Ammon's horn (tissue), 1 donor: ENCODE data around the gene DACH1.
A peak's percentile ranks its signal among the peaks of the same experiment; 100 is the strongest.
"Not testable (repeated sequence)": the region's sequence is repeated elsewhere in the genome, so short reads cannot be mapped to it uniquely, and the experiment has no call there.

Experiments
- DNase-seq: peaks from one replicate; pipeline ENCODE4 v3.0.0-alpha.2; 2016; ENCODE audit warnings: low spot score

Gene DACH1

DNA sequence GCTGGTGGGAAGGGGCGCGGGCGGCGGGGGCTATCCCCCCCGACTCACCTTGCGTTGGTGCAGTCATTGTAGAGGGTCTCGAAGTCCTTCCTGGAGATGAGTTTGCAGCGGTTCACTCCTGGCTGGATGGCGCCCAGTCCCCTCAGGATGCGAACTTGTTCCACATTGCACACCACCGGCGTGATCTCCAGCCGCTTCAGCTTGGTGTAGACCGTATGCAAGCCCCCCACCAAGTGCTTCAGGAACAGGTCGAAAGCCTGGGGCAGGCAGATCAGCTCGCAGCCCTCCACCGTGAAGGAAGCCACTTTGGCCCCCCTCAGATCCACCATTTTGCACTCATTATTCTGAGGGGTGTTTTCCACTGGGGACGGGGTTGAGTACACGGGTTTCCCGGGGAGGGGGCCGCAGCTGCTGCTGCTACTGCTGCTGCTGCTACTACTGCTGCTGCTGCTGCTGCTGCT is 1.1 kb downstream of the DACH1 start:
- DNase-seq: no peak

DNA sequence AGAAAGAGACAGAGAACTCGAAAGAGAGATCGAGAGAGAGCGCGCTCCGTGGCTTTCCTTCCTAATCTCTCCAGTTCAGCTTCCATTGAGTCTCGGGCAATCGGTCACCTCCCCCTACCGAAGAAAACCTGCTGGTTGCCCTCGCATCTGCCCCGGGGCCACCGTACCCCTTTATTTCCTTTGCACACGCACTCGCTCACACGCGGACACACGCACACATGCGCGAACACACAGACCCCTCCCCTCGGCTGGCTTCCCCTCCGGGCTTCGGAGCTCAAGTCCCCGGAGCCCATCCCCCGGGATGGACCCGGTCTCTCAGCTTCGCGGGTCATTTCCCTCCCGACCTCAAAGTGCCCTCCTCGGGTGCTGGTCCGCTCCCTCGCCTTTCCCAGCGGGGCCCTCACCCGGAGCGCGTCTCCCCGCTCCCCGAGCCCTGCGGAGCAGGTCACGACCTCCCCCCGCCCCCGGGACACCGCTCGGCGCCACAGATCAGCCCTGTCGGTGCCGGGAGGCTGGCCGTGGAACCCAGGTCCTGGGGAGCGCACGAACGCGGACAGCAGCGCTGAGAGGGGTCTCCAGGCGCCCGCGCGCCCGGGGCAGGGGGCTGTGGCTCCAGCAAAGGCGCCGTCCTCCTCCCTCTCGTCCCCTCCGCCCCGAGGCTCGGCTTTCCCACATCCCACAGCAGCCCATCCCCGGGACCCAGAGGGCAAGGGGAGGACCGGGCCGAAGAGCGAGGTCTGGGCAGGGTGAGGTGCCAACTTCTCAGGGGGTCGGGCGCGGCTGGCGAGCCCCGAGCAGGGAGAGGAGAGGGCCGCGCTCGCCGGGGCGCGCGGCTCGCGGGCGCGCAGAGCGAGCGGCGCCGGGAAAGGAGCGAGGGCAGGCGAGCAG is 1.8 kb downstream of the DACH1 start:
- DNase-seq: peak; percentile 14

- DNase-seq: peak; percentile 22
Observed at GRCh38 chr13:71864094-71864985, 2.7 kb downstream of the DACH1 start.

GRCh38 chr13:71863254-71863865 is 3.6 kb downstream of the DACH1 start:
- no peak for DNase-seq

DNA sequence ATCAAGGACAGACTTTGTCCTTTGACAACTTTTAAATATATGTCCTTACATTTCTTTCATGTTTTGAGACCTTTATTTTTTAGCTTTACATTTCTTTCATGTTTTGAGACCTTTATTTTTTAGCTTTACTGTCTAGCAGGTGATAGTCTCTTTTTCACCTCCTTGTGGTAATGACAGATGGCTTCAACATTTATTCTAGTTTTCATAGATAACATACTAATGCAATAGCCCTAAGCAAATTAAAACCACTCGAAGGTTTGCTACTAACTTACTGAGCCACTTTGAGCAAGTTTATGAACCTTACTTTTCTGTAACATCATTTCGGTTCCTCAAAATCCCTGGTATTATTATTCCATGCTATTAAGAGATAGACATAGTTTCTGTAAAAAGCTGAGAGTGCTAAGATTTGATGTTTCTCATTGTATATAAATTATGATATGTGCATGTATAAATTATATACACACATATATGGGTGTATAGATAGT is 4.5 kb downstream of the DACH1 start:
- no peak for DNase-seq

DNA sequence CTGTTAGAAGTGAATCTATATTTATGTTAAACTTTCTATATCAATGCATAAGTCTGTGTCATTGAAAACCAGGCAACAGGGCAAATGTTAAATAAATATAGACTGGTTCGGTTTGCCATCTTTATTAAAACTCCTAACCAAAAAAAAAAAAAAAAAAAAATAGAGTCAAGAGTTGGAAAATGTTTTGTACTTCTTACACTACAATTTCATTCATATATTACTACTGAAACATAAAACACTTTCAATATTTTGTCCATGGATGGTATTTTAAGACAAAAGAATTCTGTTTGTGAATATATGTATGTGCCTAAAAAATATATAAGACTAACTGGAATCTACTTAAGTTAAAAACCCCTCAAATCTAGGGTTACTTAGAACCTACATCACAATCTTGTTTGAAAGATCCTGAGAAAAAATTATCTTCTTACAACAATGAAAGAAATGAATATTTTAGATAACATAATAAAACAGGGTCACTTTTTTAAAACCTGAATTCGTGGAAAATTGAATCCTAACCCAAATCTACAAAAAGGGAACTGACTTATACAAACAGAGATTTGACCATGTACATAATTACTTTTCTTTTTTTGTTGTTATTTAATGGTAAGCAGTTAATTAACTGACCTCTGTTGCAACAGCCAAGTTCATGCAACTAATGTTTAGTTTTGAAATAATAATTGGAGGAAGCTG is 5.1 kb downstream of the DACH1 start:
- no peak for DNase-seq

DNA sequence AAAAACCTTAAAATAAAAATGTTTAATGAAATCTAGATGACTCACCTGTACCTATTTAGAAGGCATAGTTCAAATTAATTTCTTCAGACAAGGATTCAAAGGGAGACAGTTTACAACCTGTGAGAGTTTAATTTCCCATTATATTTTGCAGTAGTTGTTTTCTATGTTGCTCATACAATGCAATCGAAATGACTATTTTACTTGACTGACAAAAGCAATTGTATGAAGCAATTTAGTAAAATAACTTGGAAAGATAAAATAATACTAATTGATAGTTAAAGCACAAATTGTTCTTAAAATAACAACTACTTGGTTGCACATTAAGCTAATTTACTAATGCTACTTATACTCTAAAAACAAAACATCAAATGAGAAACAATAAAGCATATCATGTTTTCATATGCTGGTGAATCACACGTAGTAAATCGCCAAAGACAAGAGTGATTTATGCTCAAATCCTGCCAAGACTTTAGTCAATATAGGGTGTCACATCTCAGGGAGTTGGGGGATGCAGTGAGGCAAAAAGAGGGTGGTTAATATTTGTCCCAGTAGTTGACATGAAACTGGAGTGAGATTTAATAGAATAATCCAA is 6.4 kb downstream of the DACH1 start:
- DNase-seq: no peak

GRCh38 chr13:71858647-71859046 is 8.4 kb downstream of the DACH1 start:
- DNase-seq: no peak

- no peak for DNase-seq
Observed at GRCh38 chr13:71856548-71857043, 10.4 kb downstream of the DACH1 start.

DNA sequence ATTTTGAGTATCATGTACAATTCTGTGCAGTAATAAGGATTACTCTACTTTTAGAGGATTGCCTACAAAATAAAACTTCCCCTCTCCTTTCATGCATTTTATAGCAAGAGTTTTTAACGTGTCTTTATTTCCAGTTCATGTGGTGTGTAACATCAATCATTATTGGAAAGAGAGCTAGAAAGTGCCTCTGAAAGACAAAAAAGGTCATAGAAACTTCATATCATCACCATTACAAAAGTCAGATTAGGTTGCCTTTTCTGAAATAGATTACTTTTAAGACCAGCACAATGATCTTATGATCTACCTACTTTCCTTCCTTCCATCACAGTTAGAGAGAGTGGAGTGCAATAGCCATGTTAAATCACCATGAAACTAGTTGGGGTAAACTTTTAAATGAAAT is 12.6 kb downstream of the DACH1 start:
- DNase-seq: no peak

- DNase-seq: no peak
Observed at GRCh38 chr13:71853725-71854124, 13.3 kb downstream of the DACH1 start.

DNA sequence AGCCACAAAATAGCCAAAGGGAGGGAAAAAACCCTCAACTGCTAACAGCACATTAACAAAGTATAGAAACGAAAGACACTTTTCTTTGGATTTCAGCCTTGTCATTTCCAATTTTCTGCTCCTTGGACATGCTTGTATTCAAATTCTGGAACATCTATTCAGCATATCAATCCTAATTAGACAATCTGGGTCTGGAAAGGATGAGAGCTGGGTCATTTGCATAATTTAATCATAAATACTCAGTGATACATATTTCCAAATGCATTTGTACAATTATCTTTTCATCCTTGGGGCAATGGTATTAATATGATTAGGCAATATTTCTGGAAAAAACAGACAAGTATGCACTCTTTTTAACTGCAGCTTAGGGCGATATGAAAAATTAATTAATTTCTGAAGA is 14.3 kb downstream of the DACH1 start:
- DNase-seq: no peak

- DNase-seq: no peak
Observed at GRCh38 chr13:71851498-71852409, 15.2 kb downstream of the DACH1 start.

DNA sequence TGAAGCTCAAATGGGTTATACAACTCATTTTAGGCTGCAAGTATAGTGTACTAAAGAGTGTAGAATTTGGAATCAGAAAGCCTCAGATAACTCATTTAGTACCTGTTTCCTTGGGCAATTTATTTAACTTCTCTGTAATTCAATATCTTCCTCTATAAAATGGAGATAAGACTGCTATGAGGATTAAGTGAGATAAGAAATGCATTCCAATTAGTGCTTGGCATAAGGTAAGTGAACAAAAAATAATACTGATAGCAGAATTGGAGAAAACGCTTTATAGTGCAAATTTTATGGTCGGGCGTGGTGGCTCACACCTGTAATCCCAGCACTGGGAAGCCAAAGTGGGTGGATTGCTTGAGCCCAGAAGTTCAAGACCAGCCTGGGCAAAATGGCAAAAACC is 25.0 kb downstream of the DACH1 start:
- DNase-seq: no peak

GRCh38 chr13:71838842-71839241 is 28.2 kb downstream of the DACH1 start:
- DNase-seq: no peak

GRCh38 chr13:71837582-71837981 is 29.4 kb downstream of the DACH1 start:
- not testable (repeated sequence) for DNase-seq

DNA sequence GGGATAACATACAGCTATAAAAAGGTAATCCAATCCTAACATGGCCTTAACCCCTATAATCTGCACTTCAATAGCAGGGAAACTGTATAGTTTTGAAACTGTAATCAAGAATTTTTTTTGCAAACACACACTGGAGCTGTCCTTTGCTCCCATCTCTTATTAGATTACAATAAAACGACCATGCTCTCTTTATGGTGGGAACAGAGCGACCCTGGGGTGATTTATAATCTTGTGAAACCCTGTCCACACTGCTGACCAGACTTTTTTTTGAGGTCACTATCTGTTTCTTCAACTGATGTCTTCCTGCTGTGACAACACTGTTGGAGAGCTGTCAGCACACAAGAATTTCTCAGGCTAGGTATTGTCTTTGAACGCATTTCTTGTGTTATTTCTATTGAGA is 35.3 kb downstream of the DACH1 start:
- no peak for DNase-seq

- DNase-seq: no peak
Observed at GRCh38 chr13:71830736-71831135, 36.3 kb downstream of the DACH1 start.

DNA sequence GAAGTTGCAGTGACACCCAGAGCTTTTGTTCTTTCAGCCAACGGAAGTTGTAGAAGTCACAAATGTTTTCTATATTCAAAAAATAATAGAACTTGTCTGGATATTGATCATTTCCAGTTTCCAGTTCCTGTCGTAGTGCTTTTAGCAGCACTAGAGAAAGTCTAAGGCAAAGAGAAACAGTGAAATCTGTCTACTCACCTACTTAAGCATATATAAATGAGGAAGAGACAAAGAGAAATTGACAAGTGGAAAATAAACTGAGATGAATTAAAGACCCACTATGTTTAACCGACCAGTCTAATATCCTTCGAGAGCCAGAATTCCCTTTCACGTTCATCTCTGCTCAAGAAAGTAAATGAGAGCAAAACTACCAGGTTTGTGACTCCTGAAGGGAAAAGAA is 36.7 kb downstream of the DACH1 start:
- no peak for DNase-seq

- DNase-seq: no peak
Observed at GRCh38 chr13:71829547-71829946, 37.5 kb downstream of the DACH1 start.
